Measurements from ENCODE around the gene RBM39. TPM values are rescaled to one million over a fixed set of nuclear protein-coding genes. Genes with fewer than 3 reads are reported as not detected.
A peak's percentile ranks its signal among the peaks of the same experiment; 100 is the strongest.

RBM39 gene
- total and polyA plus RNA-seq, 9 of the 15 experiments (the other 6 are each of a cell fraction or from before 2014, with no cell fraction given) = 143 to 319 (median 228) TPM

- TF ChIP-seq POLR3A (IDR thresholded peaks at IDR 0.05; ENCODE audit: borderline replicate concordance, extremely low read depth, insufficient read depth, insufficient read length) = no peak
- no peak for TF ChIP-seq MIER1 (IDR thresholded peaks at IDR 0.05; ENCODE audit: low read depth)
- no peak for TF ChIP-seq PHF8 (IDR thresholded peaks at IDR 0.05; ENCODE audit: borderline replicate concordance, low read length)
- TF ChIP-seq ZNF23 (CRISPR knock-in tag; IDR thresholded peaks at IDR 0.05) = no peak
- no peak for TF ChIP-seq PTRF (tag; IDR thresholded peaks at IDR 0.05)
These were observed 20.4 kb downstream of the RBM39 start (continued) for GRCh38 chr20:35721621-35722020.

GRCh38 chr20:35721219-35721618 is 20.8 kb downstream of the RBM39 start:
- FAIRE-seq (no peak), ATAC-seq (no peak), DNase-seq (ENCODE audit: extremely low read depth in 1 of 4, low spot score in 3 of 4) (no peak)
- H4K20me1 ChIP-seq (replicated peaks; ENCODE audit: control insufficient read depth, insufficient read depth, low read length) = peaks cover 24% of the 10 kb centered on the region
- H3K79me2 ChIP-seq (ENCODE audit: control insufficient read depth, insufficient read depth, low read length) = peaks cover 79% of the 10 kb centered on the region
- WGBS (ENCODE audit: insufficient coverage, low coverage, missing lambda C conversion rate) = 85% methylated on average over 3 of the region's 3 CpGs
- H2AFZ ChIP-seq (ENCODE audit: low read depth, low read length) = no peak overlapping the region
- TSS peak; percentile 10 for BruUV-seq (replicated peaks)
- no peak overlapping the region for H3K4me2 ChIP-seq (ENCODE audit: insufficient read depth, low read length)
- no peak overlapping the region for H3K27ac ChIP-seq (ENCODE audit: extremely low read depth, low read depth, low read length)
- no peak overlapping the region for H3K9ac ChIP-seq (ENCODE audit: insufficient read depth in 1 of 2, low read depth in 2 of 2, low read length in 2 of 2)
- ChIA-PET CTCF (ENCODE audit: low intra/inter-chr PET ratio) (no interaction called here), POLR2A (interaction anchor here (0.6 to 7.2 kb wide), 7 partner anchors 9 to 180 kb away, joined by 3 to 102 read pairs (median 4); partner anchors contain the start of genes NFS1, PHF20, RBM39 and ROMO1)
- no peaks in the 10 kb centered on the region for H3K4me1 ChIP-seq (replicated peaks in 1 of 2; ENCODE audit: control insufficient read depth in 2 of 2, insufficient read depth in 2 of 2, low read length in 2 of 2)
- H3K36me3 ChIP-seq (ENCODE audit: control insufficient read depth, insufficient read depth, low read length) = peaks cover 98% of the 10 kb centered on the region
- intact Hi-C loops (cut with micrococcal nuclease) = no loop called here
- no peaks in the 10 kb centered on the region for H3K27me3 ChIP-seq (ENCODE audit: control insufficient read depth in 2 of 2, insufficient read depth in 2 of 2, low read length in 2 of 2)
- no peaks in the 10 kb centered on the region for H3K9me1 ChIP-seq (ENCODE audit: control insufficient read depth, insufficient read depth, low read length)
- in situ Hi-C loops (cut with MboI) = no loop called here
- H3K9me3 ChIP-seq (replicated peaks; ENCODE audit: control insufficient read depth, insufficient read depth, low read depth, low read length) = no peaks in the 10 kb centered on the region
- H3K4me3 ChIP-seq = no peak overlapping the region
- TF ChIP-seq C11orf30 (IDR thresholded peaks at IDR 0.05; ENCODE audit: low read depth) = no peak
- TF ChIP-seq ZNF143 (CRISPR knock-in tag; IDR thresholded peaks at IDR 0.05) = no peak
- no peak for TF ChIP-seq TGIF2 (CRISPR knock-in tag; IDR thresholded peaks at IDR 0.05)
- no peak for TF ChIP-seq ZFP1 (CRISPR knock-in tag; IDR thresholded peaks at IDR 0.05)
- no peak for TF ChIP-seq RCOR1 (IDR thresholded peaks at IDR 0.05; ENCODE audit: borderline replicate concordance in 1 of 2, low read depth in 2 of 2, low read length in 2 of 2)
- no peak for TF ChIP-seq TFAP4 (CRISPR knock-in tag; IDR thresholded peaks at IDR 0.05; ENCODE audit: borderline replicate concordance)
- TF ChIP-seq EP300 (IDR thresholded peaks at IDR 0.05; ENCODE audit: low read length) = no peak
- TF ChIP-seq NR4A1 (CRISPR knock-in tag; IDR thresholded peaks at IDR 0.05) = no peak
- no peak for TF ChIP-seq NR4A1 (tag; IDR thresholded peaks at IDR 0.05)
- no peak for TF ChIP-seq ZNF76 (CRISPR knock-in tag; IDR thresholded peaks at IDR 0.05; ENCODE audit: borderline replicate concordance)
- TF ChIP-seq ARID4B (CRISPR knock-in tag; IDR thresholded peaks at IDR 0.05) = no peak
- TF ChIP-seq PHB2 (IDR thresholded peaks at IDR 0.05; ENCODE audit: low read depth) = no peak
- TF ChIP-seq HNRNPLL (IDR thresholded peaks at IDR 0.05; ENCODE audit: low read depth, low read length, poor library complexity, severe bottlenecking) = no peak
